ENCODE results near the gene ADGRG6.

ADGRG6 gene

DNA sequence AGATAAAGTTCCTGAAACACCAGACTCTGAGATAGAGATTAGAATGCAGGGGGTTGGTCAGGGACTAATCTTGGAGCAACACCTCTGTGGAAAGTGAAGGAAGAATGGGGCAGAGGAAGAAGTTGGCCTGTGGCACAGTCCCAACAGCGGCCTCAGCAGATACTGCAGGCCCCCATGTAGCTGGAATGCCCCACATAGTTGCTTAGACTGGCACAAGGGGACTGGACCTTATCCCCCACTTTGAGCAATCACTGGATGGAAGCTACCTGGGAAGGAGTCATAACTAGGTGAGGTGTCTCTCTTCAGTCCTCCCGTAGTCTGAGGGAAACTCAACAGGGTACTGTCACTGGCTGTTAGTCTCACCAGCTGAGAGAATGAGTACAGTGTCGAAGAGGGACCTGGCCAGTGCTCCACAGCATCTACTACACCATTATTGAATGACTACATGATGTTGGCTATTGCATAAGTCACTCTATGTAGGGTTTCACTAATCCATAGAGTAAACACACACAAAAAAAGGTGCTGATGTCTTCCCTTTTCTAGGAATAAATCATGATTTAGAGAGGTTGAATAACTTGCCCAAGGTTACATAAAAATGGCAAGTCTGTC is 47.5 kb downstream of the ADGRG6 start:
- no peak overlapping the region for H3K4me3 ChIP-seq
- no peak for DNase-seq (ENCODE audit: low read depth, low spot score)
- TF ChIP-seq EZH2 (IDR thresholded peaks at IDR 0.05) (no peak), POLR2AphosphoS5 (IDR thresholded peaks at IDR 0.05; ENCODE audit: borderline replicate concordance, low read depth, low read length) (no peak), FOXP2 (optimal IDR thresholded peaks at IDR 0.05; ENCODE audit: control extremely low read depth, extremely low read length, insufficient read depth) (no peak)
- no peaks in the 10 kb centered on the region for H3K9me3 ChIP-seq (ENCODE audit: low read depth, low read length)
- no peak overlapping the region for H3K27ac ChIP-seq
- no peak overlapping the region for H3K9ac ChIP-seq (ENCODE audit: insufficient read length)
- H3K36me3 ChIP-seq (ENCODE audit: insufficient read depth, low read length) = no peaks in the 10 kb centered on the region

DNA sequence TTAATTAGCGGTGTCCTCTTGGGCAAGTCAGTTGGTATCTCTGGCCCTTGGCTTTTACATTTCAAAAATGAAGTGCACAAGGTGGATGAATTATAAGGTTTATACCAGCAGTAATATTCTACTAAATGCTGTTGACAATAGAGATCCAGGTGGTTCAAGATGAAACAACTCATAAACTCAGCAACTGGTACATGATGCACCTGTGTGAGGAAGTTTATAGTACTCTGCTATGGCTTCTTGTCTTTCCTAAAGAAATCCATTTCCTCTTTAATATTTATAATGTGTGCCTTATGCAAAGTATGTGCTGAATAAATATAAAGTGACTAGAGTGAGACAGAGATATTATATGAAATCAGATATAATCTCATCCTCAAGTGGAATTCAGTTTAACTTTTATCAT is 48.5 kb downstream of the ADGRG6 start:
- H3K9ac ChIP-seq (ENCODE audit: insufficient read length) = no peak overlapping the region
- no peaks in the 10 kb centered on the region for H3K9me3 ChIP-seq (ENCODE audit: low read depth, low read length)
- H3K36me3 ChIP-seq (ENCODE audit: insufficient read depth, low read length) = no peaks in the 10 kb centered on the region
- no peak overlapping the region for H3K4me3 ChIP-seq
- no peak for DNase-seq (ENCODE audit: low read depth, low spot score)
- TF ChIP-seq POLR2AphosphoS5 (IDR thresholded peaks at IDR 0.05; ENCODE audit: borderline replicate concordance, low read depth, low read length) (no peak), FOXP2 (optimal IDR thresholded peaks at IDR 0.05; ENCODE audit: control extremely low read depth, extremely low read length, insufficient read depth) (no peak), EZH2 (IDR thresholded peaks at IDR 0.05) (no peak)
- H3K27ac ChIP-seq = no peak overlapping the region

DNA sequence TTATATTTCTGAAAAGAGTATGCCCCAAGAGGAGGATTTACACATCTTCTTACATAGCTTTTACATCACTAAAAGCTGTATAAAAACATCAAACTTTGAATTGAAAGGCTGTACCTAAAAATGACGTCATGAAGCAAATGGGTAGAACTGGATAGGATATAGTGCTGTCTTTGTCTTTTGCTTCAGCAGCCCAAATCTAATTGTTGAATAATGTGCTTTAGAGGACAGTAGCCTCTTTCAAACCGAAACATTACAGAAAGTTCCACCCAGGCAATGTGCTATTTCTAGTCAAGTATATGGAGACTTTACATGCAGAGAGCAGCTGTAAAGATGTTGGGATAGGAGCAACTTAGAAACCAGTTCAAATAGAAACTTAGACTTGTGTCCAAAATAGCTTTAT is 51.9 kb downstream of the ADGRG6 start:
- Histone ChIP-seq H3K9ac (ENCODE audit: insufficient read length) (no peak overlapping the region), H3K4me3 (no peak overlapping the region), H3K9me3 (ENCODE audit: low read depth, low read length) (no peaks in the 10 kb centered on the region), H3K27ac (no peak overlapping the region), H3K36me3 (ENCODE audit: insufficient read depth, low read length) (no peaks in the 10 kb centered on the region)
- DNase-seq (ENCODE audit: low read depth, low spot score) = no peak
- TF ChIP-seq EZH2 (IDR thresholded peaks at IDR 0.05) = no peak
- no peak for TF ChIP-seq FOXP2 (optimal IDR thresholded peaks at IDR 0.05; ENCODE audit: control extremely low read depth, extremely low read length, insufficient read depth)
- TF ChIP-seq POLR2AphosphoS5 (IDR thresholded peaks at IDR 0.05; ENCODE audit: borderline replicate concordance, low read depth, low read length) = no peak

DNA sequence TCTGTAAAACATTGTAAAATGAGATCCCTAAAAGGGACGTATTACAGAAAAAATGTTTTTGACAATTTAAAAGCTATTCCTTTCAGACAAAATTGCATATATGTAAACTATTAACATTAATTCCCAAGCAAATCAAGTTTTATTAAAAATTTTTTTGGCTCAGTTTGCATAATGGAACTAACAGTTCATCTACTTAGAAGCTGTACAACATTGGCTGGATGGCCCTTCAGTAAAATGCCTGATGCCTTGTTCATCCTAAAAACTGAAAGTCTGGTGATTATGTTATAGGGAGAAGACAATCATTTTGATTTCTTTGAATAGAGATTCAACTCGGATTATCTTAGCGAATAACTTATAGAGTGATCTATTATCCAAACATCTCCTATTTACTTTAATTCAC is 52.8 kb downstream of the ADGRG6 start:
- H3K36me3 ChIP-seq (ENCODE audit: insufficient read depth, low read length) = no peaks in the 10 kb centered on the region
- no peak for DNase-seq (ENCODE audit: low read depth, low spot score)
- H3K9ac ChIP-seq (ENCODE audit: insufficient read length) = no peak overlapping the region
- no peak for TF ChIP-seq POLR2AphosphoS5 (IDR thresholded peaks at IDR 0.05; ENCODE audit: borderline replicate concordance, low read depth, low read length)
- TF ChIP-seq EZH2 (IDR thresholded peaks at IDR 0.05) = no peak
- no peak for TF ChIP-seq FOXP2 (optimal IDR thresholded peaks at IDR 0.05; ENCODE audit: control extremely low read depth, extremely low read length, insufficient read depth)
- H3K9me3 ChIP-seq (ENCODE audit: low read depth, low read length) = no peaks in the 10 kb centered on the region
- no peak overlapping the region for H3K4me3 ChIP-seq
- no peak overlapping the region for H3K27ac ChIP-seq

DNA sequence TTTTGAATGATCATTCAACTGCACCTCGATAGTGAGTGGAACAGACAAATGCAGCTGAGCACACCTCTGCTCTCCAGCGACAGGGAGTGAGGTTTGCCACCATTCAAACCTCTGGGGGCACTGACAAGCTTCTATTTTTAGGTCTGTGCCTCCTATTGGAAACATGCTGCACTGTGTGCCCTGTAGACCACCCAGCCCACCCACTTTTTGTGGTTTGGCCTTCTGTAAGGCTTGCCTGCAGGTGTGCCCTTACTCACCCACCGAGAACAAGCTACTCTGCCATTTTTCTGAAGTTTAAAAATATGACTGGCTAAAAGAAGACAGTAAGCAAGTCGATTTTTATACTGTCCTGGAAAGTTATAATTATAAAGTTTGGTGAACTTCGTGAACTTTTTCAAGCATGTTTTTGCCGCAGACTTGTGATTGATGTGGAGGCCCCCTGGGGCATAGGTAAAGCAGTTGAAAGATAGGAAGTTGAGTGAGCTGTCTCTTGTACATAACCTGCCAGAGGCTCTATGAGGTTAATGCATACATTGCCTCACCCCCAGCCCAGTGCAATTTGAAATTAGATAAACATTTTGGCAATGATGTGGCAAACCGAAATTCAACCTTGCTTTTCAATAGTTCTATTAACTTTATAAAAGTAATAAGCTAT is 53.8 kb downstream of the ADGRG6 start:
- H3K9me3 ChIP-seq (ENCODE audit: low read depth, low read length) = no peaks in the 10 kb centered on the region
- H3K27ac ChIP-seq = no peak overlapping the region
- H3K36me3 ChIP-seq (ENCODE audit: insufficient read depth, low read length) = no peaks in the 10 kb centered on the region
- H3K9ac ChIP-seq (ENCODE audit: insufficient read length) = no peak overlapping the region
- H3K4me3 ChIP-seq = no peak overlapping the region
- no peak for DNase-seq (ENCODE audit: low read depth, low spot score)
- no peak for TF ChIP-seq EZH2 (IDR thresholded peaks at IDR 0.05)
- no peak for TF ChIP-seq FOXP2 (optimal IDR thresholded peaks at IDR 0.05; ENCODE audit: control extremely low read depth, extremely low read length, insufficient read depth)
- TF ChIP-seq POLR2AphosphoS5 (IDR thresholded peaks at IDR 0.05; ENCODE audit: borderline replicate concordance, low read depth, low read length) = no peak

DNA sequence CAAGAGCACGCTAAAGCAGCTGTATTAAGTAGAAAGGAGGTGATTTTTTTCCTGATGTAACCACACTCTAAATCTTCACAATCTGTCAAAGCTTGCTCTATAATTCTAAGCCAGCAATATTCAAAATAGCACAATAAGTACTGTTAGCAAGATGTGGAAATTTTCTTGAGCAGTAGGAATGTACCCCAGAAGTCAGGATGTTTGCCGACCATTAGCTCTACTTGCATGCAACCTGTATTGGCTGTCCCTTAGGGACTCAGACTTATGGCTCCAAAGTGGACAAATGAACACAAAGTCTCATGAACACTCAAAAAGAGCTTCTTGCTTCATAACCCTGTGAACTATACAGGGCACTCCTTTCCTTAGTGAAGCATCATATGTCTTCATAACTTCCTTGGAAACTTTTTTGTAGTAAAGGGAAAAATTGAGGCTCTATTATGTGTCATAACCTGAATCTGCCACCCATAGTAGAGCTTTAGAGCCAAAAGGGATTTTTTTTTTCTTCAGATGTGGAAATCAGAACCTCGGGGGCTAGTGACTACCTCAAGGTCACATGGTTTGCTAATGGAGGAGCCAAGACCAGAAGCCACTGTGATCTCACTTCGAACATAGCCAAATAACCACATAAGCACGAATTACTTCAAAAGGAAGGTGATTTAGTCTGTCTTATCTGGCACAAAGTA is 54.5 kb downstream of the ADGRG6 start:
- TF ChIP-seq POLR2AphosphoS5 (IDR thresholded peaks at IDR 0.05; ENCODE audit: borderline replicate concordance, low read depth, low read length) (no peak), EZH2 (IDR thresholded peaks at IDR 0.05) (no peak), FOXP2 (optimal IDR thresholded peaks at IDR 0.05; ENCODE audit: control extremely low read depth, extremely low read length, insufficient read depth) (no peak)
- no peak for DNase-seq (ENCODE audit: low read depth, low spot score)
- Histone ChIP-seq H3K36me3 (ENCODE audit: insufficient read depth, low read length) (no peaks in the 10 kb centered on the region), H3K9me3 (ENCODE audit: low read depth, low read length) (no peaks in the 10 kb centered on the region), H3K27ac (no peak overlapping the region), H3K4me3 (no peak overlapping the region), H3K9ac (ENCODE audit: insufficient read length) (no peak overlapping the region)

DNA sequence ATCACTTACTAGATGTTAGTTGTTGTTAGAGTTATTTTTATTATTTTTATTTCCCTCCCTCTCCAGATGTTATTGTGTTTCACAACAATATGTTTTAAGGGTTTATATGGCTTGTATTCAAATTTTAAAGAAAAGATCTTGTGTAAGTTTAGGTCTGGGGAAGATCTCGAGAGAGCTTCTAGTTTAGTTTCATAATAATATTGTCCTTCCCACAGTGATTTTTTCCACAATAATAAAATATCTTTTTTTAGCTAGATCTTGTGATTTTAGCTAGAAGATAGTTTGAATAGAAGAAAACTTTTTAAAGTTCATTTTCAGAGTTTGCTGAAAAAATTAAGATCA is 55.0 kb downstream of the ADGRG6 start:
- H3K27ac ChIP-seq = no peak overlapping the region
- H3K9ac ChIP-seq (ENCODE audit: insufficient read length) = no peak overlapping the region
- no peaks in the 10 kb centered on the region for H3K9me3 ChIP-seq (ENCODE audit: low read depth, low read length)
- no peaks in the 10 kb centered on the region for H3K36me3 ChIP-seq (ENCODE audit: insufficient read depth, low read length)
- H3K4me3 ChIP-seq = no peak overlapping the region
- TF ChIP-seq POLR2AphosphoS5 (IDR thresholded peaks at IDR 0.05; ENCODE audit: borderline replicate concordance, low read depth, low read length) (no peak), EZH2 (IDR thresholded peaks at IDR 0.05) (no peak), FOXP2 (optimal IDR thresholded peaks at IDR 0.05; ENCODE audit: control extremely low read depth, extremely low read length, insufficient read depth) (no peak)
- DNase-seq (ENCODE audit: low read depth, low spot score) = no peak

DNA sequence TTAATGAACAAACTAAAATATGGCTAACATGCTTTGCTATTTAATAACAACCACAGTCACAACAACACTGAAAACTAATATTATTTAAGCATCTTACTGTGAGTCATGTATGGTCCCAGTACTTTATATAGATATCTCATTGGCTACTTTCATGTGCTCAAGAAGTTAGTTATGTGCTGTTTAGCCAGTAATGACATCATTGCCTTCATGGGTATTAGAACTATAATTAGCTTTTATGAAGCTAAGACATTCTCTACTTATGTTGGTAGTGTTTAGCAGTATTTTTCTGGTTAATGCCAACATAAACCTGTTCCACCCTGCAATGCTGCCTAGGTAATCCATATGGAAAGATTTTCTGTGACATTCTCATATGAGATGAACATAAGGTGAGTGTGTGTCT is 56.1 kb downstream of the ADGRG6 start:
- Histone ChIP-seq H3K9me3 (ENCODE audit: low read depth, low read length) (no peaks in the 10 kb centered on the region), H3K27ac (no peak overlapping the region), H3K36me3 (ENCODE audit: insufficient read depth, low read length) (no peaks in the 10 kb centered on the region), H3K4me3 (no peak overlapping the region), H3K9ac (ENCODE audit: insufficient read length) (no peak overlapping the region)
- TF ChIP-seq FOXP2 (optimal IDR thresholded peaks at IDR 0.05; ENCODE audit: control extremely low read depth, extremely low read length, insufficient read depth) = no peak
- no peak for TF ChIP-seq POLR2AphosphoS5 (IDR thresholded peaks at IDR 0.05; ENCODE audit: borderline replicate concordance, low read depth, low read length)
- no peak for TF ChIP-seq EZH2 (IDR thresholded peaks at IDR 0.05)
- DNase-seq (ENCODE audit: low read depth, low spot score) = no peak

Data from SK-N-MC (cell line).